GM19438 (cell line): ENCODE data around the gene TRIM59.

ENCODE experiments used
- ATAC-seq: cut with Tn5 transposase; IDR thresholded peaks from one replicate; pipeline ENCODE4 v1.9.1; 2021; ENCODE audit warnings: low read depth; ENCODE audit not compliant: unreplicated experiment

TRIM59 gene

DNA sequence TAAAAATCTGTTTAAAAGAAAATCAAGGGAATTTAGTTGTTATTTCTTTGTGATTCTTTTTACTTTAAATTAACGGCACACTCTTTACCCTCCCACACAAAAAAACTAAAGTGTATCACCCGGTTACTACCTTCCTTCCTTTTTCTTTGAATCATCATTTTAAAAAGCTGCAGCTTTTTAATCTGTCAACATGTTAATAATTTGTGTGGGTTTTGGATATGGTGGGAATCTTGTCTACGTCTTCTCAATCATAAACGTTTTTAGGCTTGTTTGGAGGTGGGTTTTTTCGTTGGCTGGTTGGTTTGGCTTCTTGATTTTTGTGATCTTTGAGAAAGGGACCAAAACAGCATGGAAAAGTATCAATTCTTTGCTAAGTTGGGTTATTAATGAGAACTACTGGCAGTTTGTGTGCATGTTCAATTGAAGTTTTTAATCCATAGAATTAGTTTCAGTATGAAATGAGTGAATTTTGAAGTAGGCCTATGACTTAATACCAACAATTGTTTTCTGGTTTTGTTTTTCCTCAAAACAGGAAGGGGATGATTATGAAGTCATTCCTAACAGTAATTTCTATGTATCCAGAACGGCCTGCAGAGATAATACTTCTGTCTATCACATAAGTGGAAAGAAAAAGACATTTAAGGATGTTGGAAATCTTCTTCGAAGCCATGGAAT is 45.7 kb downstream of the TRIM59 start:
- no peak for ATAC-seq

GRCh38 chr3:160403028-160403545 is 46.5 kb downstream of the TRIM59 start:
- no peak for ATAC-seq

- ATAC-seq = no peak
Observed at GRCh38 chr3:160402221-160403027, 47.2 kb downstream of the TRIM59 start.

DNA sequence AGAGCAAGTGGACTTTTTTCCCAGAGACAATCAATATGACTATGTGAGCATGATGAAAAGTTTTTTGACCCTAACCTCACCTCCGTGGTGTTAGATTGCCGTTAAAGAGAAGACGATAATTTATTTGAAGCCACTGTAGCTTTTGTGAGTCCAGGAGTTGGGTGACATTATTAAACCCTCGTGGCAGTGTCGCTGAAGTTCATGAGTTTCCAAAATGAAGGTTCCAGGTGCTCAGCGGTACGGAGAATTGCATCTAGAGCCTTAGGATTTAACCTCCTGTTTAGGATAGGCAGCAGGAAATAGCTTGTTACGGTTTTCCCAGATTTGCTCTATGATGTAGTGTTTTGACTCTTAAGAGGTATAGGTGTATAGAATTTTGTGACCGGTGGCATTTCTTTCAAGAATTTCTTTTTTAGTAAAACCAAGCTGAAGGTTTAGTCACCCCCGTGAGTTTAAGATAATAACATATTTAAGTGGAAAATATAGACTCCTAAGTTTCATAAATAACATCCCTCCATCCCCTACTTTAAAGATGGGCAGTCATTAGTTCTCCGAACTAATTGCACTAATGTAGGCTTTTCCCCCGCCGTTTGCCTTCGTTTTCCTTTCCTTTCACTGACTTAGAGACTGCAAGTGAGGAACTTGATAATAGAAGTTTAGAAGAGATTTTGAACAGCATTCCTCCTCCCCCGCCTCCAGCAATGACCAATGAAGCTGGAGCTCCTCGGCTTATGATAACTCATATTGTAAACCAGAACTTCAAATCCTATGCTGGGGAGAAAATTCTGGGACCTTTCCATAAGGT is 48.1 kb downstream of the TRIM59 start:
- ATAC-seq = no peak

GRCh38 chr3:160400702-160401150 is 48.9 kb downstream of the TRIM59 start:
- no peak for ATAC-seq

DNA sequence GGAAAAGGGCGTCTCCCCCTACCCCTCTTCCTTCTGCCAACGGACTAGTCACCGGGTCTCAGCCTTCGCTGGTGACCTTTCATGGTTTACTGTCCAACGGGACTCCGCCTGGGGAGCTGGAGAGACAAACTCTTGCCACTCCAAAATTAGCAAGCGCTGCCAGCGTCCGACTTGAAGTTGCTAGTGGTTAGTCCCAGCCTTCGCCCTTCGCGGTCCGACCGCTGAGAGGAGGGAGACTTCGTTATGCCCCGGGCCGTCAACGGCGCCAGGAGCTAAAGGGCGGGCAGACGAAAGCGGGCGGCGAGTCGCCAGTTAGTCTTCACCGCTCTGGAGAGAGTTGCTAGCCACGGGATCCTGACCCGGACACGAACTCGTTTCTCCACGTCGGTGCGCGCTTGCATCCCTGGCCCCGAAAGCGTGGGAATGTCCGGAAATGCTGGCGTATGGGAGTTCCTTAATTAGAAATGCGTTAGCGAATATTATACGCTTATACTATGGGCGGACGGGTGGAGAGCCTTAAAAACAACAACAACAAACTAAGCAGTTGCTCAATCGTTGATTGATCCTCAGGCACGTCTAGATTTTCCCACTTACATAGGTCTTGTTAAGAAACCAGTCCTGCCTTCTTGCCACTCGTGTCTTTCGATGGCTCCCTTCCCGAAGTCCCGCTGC is 49.4 kb downstream of the TRIM59 start:
- ATAC-seq = peak; percentile 5

DNA sequence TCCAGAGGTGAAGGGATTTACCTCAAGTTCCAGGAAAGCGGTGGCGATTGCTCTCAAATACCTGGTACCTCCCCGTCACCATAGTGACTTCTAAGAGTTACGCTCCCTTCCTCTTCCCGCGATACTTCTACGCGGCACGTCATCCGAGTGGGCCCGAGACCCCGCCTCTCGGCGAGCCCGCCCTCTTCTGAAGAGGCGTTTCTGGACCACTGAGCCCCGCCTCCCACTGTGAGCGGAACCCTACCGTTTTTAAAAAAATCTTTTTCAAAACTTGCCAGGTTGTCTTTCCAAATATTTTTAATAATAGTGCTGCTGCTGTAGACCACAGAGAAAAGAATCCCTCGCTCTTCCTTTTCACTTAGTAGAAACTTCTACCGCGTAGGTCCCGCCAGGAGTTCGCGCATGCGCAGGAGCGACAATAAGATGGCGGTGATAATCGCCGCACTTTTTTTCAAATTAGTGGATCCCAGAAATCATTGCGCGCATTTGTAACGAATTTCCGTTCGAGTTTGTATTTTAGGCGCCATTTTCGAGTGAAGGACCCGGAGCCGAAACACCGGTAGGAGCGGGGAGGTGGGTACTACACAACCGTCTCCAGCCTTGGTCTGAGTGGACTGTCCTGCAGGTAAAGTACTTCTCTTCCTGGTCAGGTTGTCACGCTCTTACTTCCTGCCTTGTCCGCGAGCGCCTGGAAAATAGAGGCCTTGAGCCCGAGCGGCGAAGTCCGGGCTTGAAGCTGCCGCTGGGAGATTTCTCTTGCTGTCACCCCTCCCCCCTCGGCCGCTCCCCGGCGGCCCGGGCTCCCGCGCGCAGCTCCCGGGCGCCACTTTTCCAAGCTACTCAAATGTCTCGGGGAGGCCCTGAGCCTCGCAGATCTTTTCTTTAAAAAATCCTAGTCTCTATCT is 50.2 kb downstream of the TRIM59 start, which contains the start of the genes IFT80 and SMC4:
TSS of gene IFT80 (minus strand) at position 101 of the 905 bp plus-strand sequence. CDS start 14,625 bp downstream, outside the sequence.
TSS of gene SMC4 (plus strand) at position 526 of the 905 bp plus-strand sequence. CDS start 1,177 bp downstream, outside the sequence.
- ATAC-seq = peak; percentile 94

- peak; percentile 12 for ATAC-seq
Observed at GRCh38 chr3:160398820-160399124, 50.8 kb downstream of the TRIM59 start.

- no peak for ATAC-seq
Observed at GRCh38 chr3:160395297-160395696, 54.3 kb downstream of the TRIM59 start.

DNA sequence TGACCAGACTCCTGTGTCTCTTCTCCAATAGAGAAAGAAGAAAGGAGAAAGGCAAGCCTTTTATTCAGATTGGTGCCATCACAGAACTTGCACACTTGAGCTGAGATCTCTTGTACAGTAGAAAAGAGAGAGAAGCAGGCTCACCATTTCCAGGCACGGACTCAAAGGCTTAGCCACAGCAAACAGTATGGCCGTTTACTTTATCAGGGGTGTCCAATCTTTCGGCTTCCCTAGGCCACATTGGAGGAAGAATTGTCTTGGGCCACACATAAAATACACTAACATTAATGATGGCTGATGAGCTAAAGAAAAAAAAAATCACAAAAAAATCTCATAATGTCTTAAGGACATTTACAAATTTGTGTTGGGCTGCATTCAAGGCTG is 55.6 kb downstream of the TRIM59 start:
- ATAC-seq = no peak

DNA sequence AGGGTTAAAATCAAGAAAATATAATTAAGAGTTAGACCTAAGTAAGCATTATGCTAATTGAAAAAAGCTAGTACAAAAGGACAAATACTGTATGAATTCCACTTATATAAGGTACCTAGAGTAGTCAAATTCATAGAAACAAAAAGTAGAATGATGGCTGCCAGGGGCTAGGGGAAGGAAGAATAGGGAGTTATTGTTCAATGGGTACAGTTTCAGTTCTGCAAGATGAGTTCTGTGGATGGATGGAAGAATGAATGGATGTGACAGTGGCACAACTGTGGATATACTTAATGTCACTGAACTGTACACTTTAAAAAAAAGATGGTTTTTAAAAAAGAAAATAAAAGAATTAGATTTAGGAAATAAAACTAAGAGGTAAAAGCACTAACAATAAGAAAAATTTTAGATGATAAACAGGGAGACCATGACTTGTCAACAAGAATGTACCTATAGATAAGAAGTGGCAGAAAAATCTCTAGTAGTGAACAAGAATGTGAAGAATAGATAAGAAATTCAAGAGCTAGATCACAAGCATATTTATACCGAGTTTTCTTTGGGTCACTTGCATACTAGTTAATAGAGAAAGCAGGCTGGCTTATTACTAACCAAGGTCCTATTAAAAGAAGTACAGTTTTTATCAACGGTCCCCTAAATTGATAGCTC is 56.1 kb downstream of the TRIM59 start:
- no peak for ATAC-seq

- ATAC-seq = no peak
Observed at GRCh38 chr3:160392798-160393197, 56.8 kb downstream of the TRIM59 start.

GRCh38 chr3:160390565-160391138 is 58.9 kb downstream of the TRIM59 start:
- ATAC-seq = no peak
